ENCODE results near the gene CTSD. TPM values are rescaled to one million over a fixed set of nuclear protein-coding genes. Genes with fewer than 3 reads are reported as not detected.

The CTSD gene
- total RNA-seq, 1 donor from 2014 or later: 211 TPM

GRCh38 chr11:1739576-1739975, 24.2 kb downstream of the CTSD start:
- no peak for DNase-seq (ENCODE audit: low read depth)
- H3K4me3 ChIP-seq (ENCODE audit: low read depth, low read length): no peak overlapping the region
- no peak for TF ChIP-seq CTCF (conservative IDR thresholded peaks at IDR 0.05; ENCODE audit: low read depth, low read length)

GRCh38 chr11:1738380-1738779, 25.3 kb downstream of the CTSD start:
- no peak for TF ChIP-seq CTCF (conservative IDR thresholded peaks at IDR 0.05; ENCODE audit: low read depth, low read length)
- H3K4me3 ChIP-seq (ENCODE audit: low read depth, low read length): no peak overlapping the region
- no peak for DNase-seq (ENCODE audit: low read depth)

GRCh38 chr11:1737080-1737757, 26.5 kb downstream of the CTSD start:
- TF ChIP-seq CTCF (conservative IDR thresholded peaks at IDR 0.05; ENCODE audit: low read depth, low read length): no peak
- H3K4me3 ChIP-seq (ENCODE audit: low read depth, low read length): no peak overlapping the region
- no peak for DNase-seq (ENCODE audit: low read depth)

- no peak for DNase-seq (ENCODE audit: low read depth)
- H3K4me3 ChIP-seq (ENCODE audit: low read depth, low read length): no peak overlapping the region
- TF ChIP-seq CTCF (conservative IDR thresholded peaks at IDR 0.05; ENCODE audit: low read depth, low read length): no peak
Observed at GRCh38 chr11:1736447-1736992, 27.2 kb downstream of the CTSD start.

GRCh38 chr11:1735271-1735670, 28.5 kb downstream of the CTSD start:
- TF ChIP-seq CTCF (conservative IDR thresholded peaks at IDR 0.05; ENCODE audit: low read depth, low read length): no peak
- DNase-seq (ENCODE audit: low read depth): no peak
- H3K4me3 ChIP-seq (ENCODE audit: low read depth, low read length): no peak overlapping the region

GRCh38 chr11:1734641-1735081, 29.1 kb downstream of the CTSD start:
- no peak overlapping the region for H3K4me3 ChIP-seq (ENCODE audit: low read depth, low read length)
- no peak for DNase-seq (ENCODE audit: low read depth)
- TF ChIP-seq CTCF (conservative IDR thresholded peaks at IDR 0.05; ENCODE audit: low read depth, low read length): no peak
